HepG2 (cell line): Measurements from ENCODE around the gene SIK3. TPM values are rescaled to one million over a fixed set of nuclear protein-coding genes. Genes with fewer than 3 reads are reported as not detected.

Source experiments
- BATF2 ChIP-seq: sonication (generic); formaldehyde crosslinking; IDR thresholded peaks from 2 replicates; pipeline ENCODE4 v1.8.0; 2022; ENCODE audit warnings: mild to moderate bottlenecking, missing genetic modification reagents, moderate library complexity
- BCLAF1 ChIP-seq: fragments of 450-650 bp; IDR thresholded peaks from 2 replicates; pipeline ENCODE4 v1.6.1; 2017; ENCODE audit warnings: mild to moderate bottlenecking
- BRCA1 ChIP-seq: sonication (generic); formaldehyde crosslinking; IDR thresholded peaks from 2 replicates; pipeline ENCODE4 v1.4.0; 2020; ENCODE audit warnings: missing genetic modification reagents
- CBFB ChIP-seq: sonication (generic); formaldehyde crosslinking; IDR thresholded peaks from 2 replicates; pipeline ENCODE4 v1.4.0; 2020; ENCODE audit warnings: missing genetic modification reagents
- CREB1 ChIP-seq, 2 experiments: fragments of 450-650 bp in 1 of 2; IDR thresholded peaks; 2 replicates each; pipeline ENCODE4 v1.6.1; 2016 to 2017; ENCODE audit warnings: control low read depth in 1 of 2, mild to moderate bottlenecking in 1 of 2, missing compliant biosample characterization in 1 of 2, missing genetic modification characterization in 1 of 2
- CSRNP2 ChIP-seq: sonication (generic); formaldehyde crosslinking; conservative IDR thresholded peaks from 2 replicates; pipeline ENCODE4 v1.8.0; 2022; ENCODE audit warnings: low read depth, missing genetic modification reagents
- DBP ChIP-seq: sonication (generic); formaldehyde crosslinking; IDR thresholded peaks from 2 replicates; pipeline ENCODE4 v1.4.0; 2020; ENCODE audit warnings: missing genetic modification reagents; ENCODE audit errors: not compliant biosample characterization
- GMEB2 ChIP-seq: IDR thresholded peaks from 2 replicates; pipeline ENCODE4 v1.6.1; 2016; ENCODE audit warnings: missing biosample characterization, missing genetic modification reagents, low read depth
- HCFC1 ChIP-seq: fragments of 150-350 bp; IDR thresholded peaks from 2 replicates; pipeline ENCODE4 v1.6.1; 2014; ENCODE audit warnings: low read depth, low read length
- KDM5A ChIP-seq: fragments of 200-600 bp; sonication (generic); IDR thresholded peaks from 2 replicates; pipeline ENCODE4 v1.7.0; 2018; ENCODE audit warnings: antibody characterized with exemption, mild to moderate bottlenecking, low read length, borderline replicate concordance
- MAFK ChIP-seq, 2 experiments: IDR thresholded peaks in 1 of 2; conservative IDR thresholded peaks in 1 of 2; 2 replicates each; pipeline ENCODE4 v1.6.1; 2011; ENCODE audit warnings: improper control_type of control experiment in 2 of 2, low read length in 2 of 2
- MXI1 ChIP-seq: IDR thresholded peaks from 3 replicates; pipeline ENCODE4 v1.6.1; 2012; ENCODE audit warnings: low read depth, low read length, inconsistent platforms, borderline replicate concordance
- NFKB2 ChIP-seq: sonication (generic); formaldehyde crosslinking; IDR thresholded peaks from 2 replicates; pipeline ENCODE4 v1.4.0; 2020; ENCODE audit warnings: missing genetic modification reagents, borderline replicate concordance
- NFKBIZ ChIP-seq: IDR thresholded peaks from 2 replicates; pipeline ENCODE4 v1.6.1; 2018; ENCODE audit warnings: missing genetic modification reagents, missing compliant biosample characterization
- SATB2 ChIP-seq: sonication (generic); formaldehyde crosslinking; IDR thresholded peaks from 2 replicates; pipeline ENCODE4 v1.5.0; 2020; ENCODE audit warnings: missing genetic modification reagents
- SCMH1 ChIP-seq: sonication (generic); formaldehyde crosslinking; IDR thresholded peaks from 2 replicates; pipeline ENCODE4 v1.9.0; 2021; ENCODE audit warnings: missing genetic modification reagents, mild to moderate bottlenecking, borderline replicate concordance
- ZNF101 ChIP-seq: sonication (generic); formaldehyde crosslinking; IDR thresholded peaks from 2 replicates; pipeline ENCODE4 v1.4.0; 2020; ENCODE audit warnings: mild to moderate bottlenecking, low read depth, missing genetic modification reagents, borderline replicate concordance
- ZNF597 ChIP-seq: sonication (generic); formaldehyde crosslinking; IDR thresholded peaks from 2 replicates; pipeline ENCODE4 v1.5.0; 2020; ENCODE audit warnings: missing genetic modification reagents
- ZNF7 ChIP-seq: IDR thresholded peaks from 2 replicates; pipeline ENCODE4 v1.6.1; 2016; ENCODE audit warnings: missing biosample characterization, missing genetic modification reagents
- ZNF782 ChIP-seq: sonication (generic); formaldehyde crosslinking; IDR thresholded peaks from 2 replicates; pipeline ENCODE4 v1.4.0; 2020; ENCODE audit warnings: missing genetic modification reagents, mild to moderate bottlenecking, borderline replicate concordance
- ZSCAN22 ChIP-seq: sonication (generic); formaldehyde crosslinking; IDR thresholded peaks from 2 replicates; pipeline ENCODE4 v1.4.0; 2020; ENCODE audit warnings: mild to moderate bottlenecking, missing genetic modification reagents
- polyA plus RNA-seq, 8 experiments: library from polyadenylated mRNA; depleted of rRNA in 3 of 8; stranded (reverse) in 7 of 8; unstranded in 1 of 8; fragments of >200 nt; fragmentation: Illumina TruSeq in 4 of 8; extraction: Trizol in 4 of 8; gene quantifications; 2 replicates each; pipeline versions ENCODE4 v1.2.1 to v1.2.3, GENCODE V29; 2011 to 2016; ENCODE audit warnings: low read depth in 4 of 8, missing spikeins in 1 of 8, mixed read lengths in 1 of 8; ENCODE audit not compliant: insufficient read depth in 1 of 8
- total RNA-seq, 5 experiments: library from RNA; depleted of rRNA; stranded (reverse); fragments of >200 nt; fragmentation: Illumina TruSeq; extraction: Trizol; gene quantifications; 2 replicates each; pipeline ENCODE4 v1.2.3, GENCODE V29; 2016; ENCODE audit warnings: low read depth in 1 of 5

Gene SIK3
- total and polyA plus RNA-seq, 2 of the 13 experiments (the other 11 are each of a cell fraction or from before 2014, with no cell fraction given): 5.7 to 9.8 TPM

- TF ChIP-seq ZNF597 (no peak), SATB2 (CRISPR knock-in tag) (no peak), CBFB (no peak), NFKBIZ (0 out of 2 replicates have a peak, but pooled peaks have one; percentile 12), MAFK (conservative IDR thresholded peaks at IDR 0.05 in 1 of 2, IDR thresholded peaks at IDR 0.05 in 1 of 2; ENCODE audit: low read length in 2 of 2) (no peak), GMEB2 (CRISPR knock-in tag) (no peak), HCFC1 (no peak), KDM5A (no peak), CREB1 (IDR thresholded peaks at IDR 0.05) (no peak), CREB1 (CRISPR knock-in tag; IDR thresholded peaks at IDR 0.05) (no peak), NFKB2 (CRISPR knock-in tag) (no peak), ZNF101 (peak; percentile 85; the same call in 1 of the 2 replicates), DBP (CRISPR knock-in tag) (no peak), BATF2 (CRISPR knock-in tag) (no peak), SCMH1 (CRISPR knock-in tag) (no peak), ZNF7 (CRISPR knock-in tag) (no peak), ZSCAN22 (CRISPR knock-in tag) (peak; percentile 72; the same call in 1 of the 2 replicates), MXI1 (no peak), ZNF782 (CRISPR knock-in tag) (no peak), CSRNP2 (no peak), BCLAF1 (no peak), BRCA1 (CRISPR knock-in tag) (no peak)
Observed at GRCh38 chr11:116829525-116830183, 268.6 kb downstream of the SIK3 start, which contains the start of gene APOC3 (continued).
